ENCODE measurements around the gene HAGHL. TPM values are rescaled to one million over a fixed set of nuclear protein-coding genes. Genes with fewer than 3 reads are reported as not detected.

HAGHL gene
- total RNA-seq, 4 donors from 2014 or later = 1.7 to 5.7 (median 4.8) TPM; not detected in 1

- Histone ChIP-seq H3K36me3 (peaks cover 35 to 84% (median 35%) of the 10 kb centered on the region in 3 donors), H3K27me3 (no peaks in the 10 kb centered on the region), H3K27ac (no peak overlapping the region), H3K4me3 (no peak overlapping the region), H3K9me3 (no peaks in the 10 kb centered on the region), H3K4me1 (peaks cover 11 to 25% (median 11%) of the 10 kb centered on the region in 3 donors)
- WGBS, 2 donors = 89 to 90% methylated on average over 10 to 13 of the region's 13 CpGs
- intact Hi-C loops (cut with DNase I) = no loop called here
- TF ChIP-seq CTCF (IDR thresholded peaks at IDR 0.05) = no peak
- TF ChIP-seq POLR2A (IDR thresholded peaks at IDR 0.05) = no peak
- DNase-seq = no peak
Measured at GRCh38 chr16:735982-736453, 9.1 kb downstream of the HAGHL start.

GRCh38 chr16:736936-737481, 10.1 kb downstream of the HAGHL start:
- DNase-seq = no peak
- peaks cover 35 to 74% (median 35%) of the 10 kb centered on the region in 3 donors for H3K36me3 ChIP-seq
- no peaks in the 10 kb centered on the region for H3K9me3 ChIP-seq
- no peak overlapping the region for H3K4me3 ChIP-seq
- TF ChIP-seq CTCF (IDR thresholded peaks at IDR 0.05) (no peak), POLR2A (IDR thresholded peaks at IDR 0.05) (no peak)
- WGBS, 2 donors = 94% methylated on average over 14 to 22 of the region's 29 CpGs
- intact Hi-C loops (cut with DNase I) = no loop called here
- no peak overlapping the region for H3K27ac ChIP-seq
- peaks cover 11 to 33% (median 15%) of the 10 kb centered on the region in 3 donors for H3K4me1 ChIP-seq
- H3K27me3 ChIP-seq = no peaks in the 10 kb centered on the region

- no peak for DNase-seq
- 93% methylated on average over 4 to 8 of the region's 38 CpGs for WGBS, 2 donors
- peaks cover 0 to 8% (median 0%) of the 10 kb centered on the region in 4 donors for H3K27me3 ChIP-seq
- H3K4me3 ChIP-seq = peak overlapping the region; percentile 72 to 99 (median 95)
- peak overlapping the region in 3 of 4 donors; percentile 89 to 91 (median 91) for H3K27ac ChIP-seq
- TF ChIP-seq POLR2A (IDR thresholded peaks at IDR 0.05) (no peak), CTCF (IDR thresholded peaks at IDR 0.05) (no peak)
- H3K9me3 ChIP-seq = no peaks in the 10 kb centered on the region
- H3K4me1 ChIP-seq = peaks cover 11 to 33% (median 15%) of the 10 kb centered on the region in 3 donors
- intact Hi-C loops (cut with DNase I) = no loop called here
- peaks cover 18 to 46% (median 19%) of the 10 kb centered on the region in 3 donors for H3K36me3 ChIP-seq
Measured at GRCh38 chr16:739560-740458, 12.9 kb downstream of the HAGHL start.

- peaks cover 11 to 33% (median 15%) of the 10 kb centered on the region in 3 donors for H3K4me1 ChIP-seq
- intact Hi-C loops (cut with DNase I) = no loop called here
- H3K27me3 ChIP-seq = peaks cover 0 to 8% (median 0%) of the 10 kb centered on the region in 4 donors
- DNase-seq = no peak
- H3K27ac ChIP-seq = peak overlapping the region; percentile 54 to 91 (median 90)
- peaks cover 15 to 40% (median 16%) of the 10 kb centered on the region in 3 donors for H3K36me3 ChIP-seq
- no peaks in the 10 kb centered on the region for H3K9me3 ChIP-seq
- TF ChIP-seq CTCF (IDR thresholded peaks at IDR 0.05) (no peak), POLR2A (IDR thresholded peaks at IDR 0.05) (no peak)
- WGBS, 2 donors = 0% methylated on average over 1 to 7 of the region's 22 CpGs
- H3K4me3 ChIP-seq = peak overlapping the region; percentile 72 to 99 (median 95)
Measured at GRCh38 chr16:740459-740763, 13.5 kb downstream of the HAGHL start.

Data from esophagus squamous epithelium (tissue), 5 donors.